Kidney epithelial cell (primary cell): ENCODE results near the gene MTAP. TPM values are rescaled to one million over a fixed set of nuclear protein-coding genes. Genes with fewer than 3 reads are reported as not detected.

ENCODE experiments used
- DNase-seq: peaks from one replicate; pipeline ENCODE4 v3.0.0-alpha.2; 2010; ENCODE audit warnings: low read depth
- H3K27me3 ChIP-seq: 2 replicates; pipeline ENCODE4 v1.6.0; 2011; ENCODE audit warnings: low read length; ENCODE audit not compliant: control insufficient read depth, insufficient read depth
- H3K36me3 ChIP-seq: 2 replicates; pipeline ENCODE4 v1.5.1; 2011; ENCODE audit warnings: low read length; ENCODE audit not compliant: control insufficient read depth, insufficient read depth
- H3K4me3 ChIP-seq: 2 replicates; pipeline ENCODE4 v1.5.1; 2011; ENCODE audit warnings: low read depth, mild to moderate bottlenecking, control low read depth, low read length
- CTCF ChIP-seq: IDR thresholded peaks from 2 replicates; pipeline ENCODE4 v1.5.1; 2011; ENCODE audit warnings: mild to moderate bottlenecking, moderate library complexity, low read length, control low read depth, inconsistent platforms; ENCODE audit not compliant: insufficient read depth, poor library complexity, severe bottlenecking
- total RNA-seq: library from RNA; depleted of rRNA; stranded (reverse); fragments of >200 nt; gene quantifications from 2 replicates; pipeline ENCODE4 v1.2.3, GENCODE V29; 2015

The MTAP gene
- 29.0 and 35.1 TPM in 2 replicates for total RNA-seq

GRCh38 chr9:21802418-21803000 lies at the start of gene MTAP:
Gene MTAP (plus strand): TSS chr9:21802636. CDS start chr9:21802749, 113 bp downstream.
- H3K27me3 ChIP-seq: no peaks in the 10 kb centered on the region
- TF ChIP-seq CTCF: no peak
- peak within 1 kb of the TSS; percentile 86 for H3K4me3 ChIP-seq

GRCh38 chr9:21753523-21753922 lies 48.9 kb upstream of the MTAP start:
- H3K4me3 ChIP-seq: no peak overlapping the region
- DNase-seq: no peak
- no peak for TF ChIP-seq CTCF
- H3K36me3 ChIP-seq: no peaks in the 10 kb centered on the region
- no peaks in the 10 kb centered on the region for H3K27me3 ChIP-seq

More at GRCh38 chr9:21802418-21803000, at the start of gene MTAP:
- no peaks in the 10 kb centered on the region for H3K36me3 ChIP-seq
- peak; percentile 82 for DNase-seq

- no peak for DNase-seq
- Histone ChIP-seq H3K36me3 (no peaks in the 10 kb centered on the region), H3K4me3 (no peak overlapping the region), H3K27me3 (no peaks in the 10 kb centered on the region)
- no peak for TF ChIP-seq CTCF
These were observed 47.7 kb upstream of the MTAP start for GRCh38 chr9:21754741-21755140.

- DNase-seq: no peak
- no peak for TF ChIP-seq CTCF
- H3K36me3 ChIP-seq: no peaks in the 10 kb centered on the region
- no peak overlapping the region for H3K4me3 ChIP-seq
- H3K27me3 ChIP-seq: no peaks in the 10 kb centered on the region
These were observed 43.9 kb upstream of the MTAP start for GRCh38 chr9:21758540-21758939.

GRCh38 chr9:21761309-21761901 lies 41.0 kb upstream of the MTAP start:
- TF ChIP-seq CTCF: no peak
- Histone ChIP-seq H3K27me3 (no peaks in the 10 kb centered on the region), H3K4me3 (no peak overlapping the region), H3K36me3 (no peaks in the 10 kb centered on the region)
- no peak for DNase-seq

- DNase-seq: no peak
- no peak for TF ChIP-seq CTCF
These were observed 40.4 kb upstream of the MTAP start for GRCh38 chr9:21762064-21762463.

More at GRCh38 chr9:21762064-21762463, 40.4 kb upstream of the MTAP start:
- Histone ChIP-seq H3K27me3 (no peaks in the 10 kb centered on the region), H3K36me3 (no peaks in the 10 kb centered on the region), H3K4me3 (no peak overlapping the region)
